ENCODE data around the gene PTP4A2.

The PTP4A2 gene

GRCh38 chr1:31885851-31886250 is 52.3 kb downstream of the PTP4A2 start:
- DNase-seq (ENCODE audit: low read depth) = no peak

GRCh38 chr1:31883357-31883942 is 54.7 kb downstream of the PTP4A2 start:
- DNase-seq (ENCODE audit: low read depth) = no peak

- no peak for DNase-seq (ENCODE audit: low read depth)
These were observed 56.5 kb downstream of the PTP4A2 start for GRCh38 chr1:31881688-31882000.

GRCh38 chr1:31880957-31881687 is 57.0 kb downstream of the PTP4A2 start:
- DNase-seq (ENCODE audit: low read depth) = no peak

GRCh38 chr1:31879981-31880608 is 58.1 kb downstream of the PTP4A2 start:
- no peak for DNase-seq (ENCODE audit: low read depth)

- DNase-seq (ENCODE audit: low read depth) = no peak
These were observed 60.1 kb downstream of the PTP4A2 start for GRCh38 chr1:31878058-31878457.

- DNase-seq (ENCODE audit: low read depth) = no peak
These were observed 60.6 kb downstream of the PTP4A2 start for GRCh38 chr1:31877544-31877943.

- DNase-seq (ENCODE audit: low read depth) = no peak
These were observed 62.4 kb downstream of the PTP4A2 start for GRCh38 chr1:31875636-31876236.

GRCh38 chr1:31874942-31875341 is 63.2 kb downstream of the PTP4A2 start:
- no peak for DNase-seq (ENCODE audit: low read depth)

GRCh38 chr1:31872658-31873636 is 65.2 kb downstream of the PTP4A2 start:
- DNase-seq (ENCODE audit: low read depth) = no peak

- DNase-seq (ENCODE audit: low read depth) = no peak
These were observed 66.5 kb downstream of the PTP4A2 start for GRCh38 chr1:31871703-31872102.

- DNase-seq (ENCODE audit: low read depth) = no peak
These were observed 68.0 kb downstream of the PTP4A2 start for GRCh38 chr1:31870086-31870736.

- DNase-seq (ENCODE audit: low read depth) = no peak
These were observed 68.7 kb downstream of the PTP4A2 start for GRCh38 chr1:31869449-31869848.

GRCh38 chr1:31868862-31869261 is 69.3 kb downstream of the PTP4A2 start:
- DNase-seq (ENCODE audit: low read depth) = no peak

GRCh38 chr1:31867546-31867945 is 70.6 kb downstream of the PTP4A2 start:
- no peak for DNase-seq (ENCODE audit: low read depth)

GRCh38 chr1:31866450-31867032 is 71.6 kb downstream of the PTP4A2 start:
- no peak for DNase-seq (ENCODE audit: low read depth)

- no peak for DNase-seq (ENCODE audit: low read depth)
These were observed 72.3 kb downstream of the PTP4A2 start for GRCh38 chr1:31865728-31866449.

GRCh38 chr1:31862071-31862470 is 76.1 kb downstream of the PTP4A2 start:
- no peak for DNase-seq (ENCODE audit: low read depth)

GRCh38 chr1:31861346-31861745 is 76.8 kb downstream of the PTP4A2 start:
- no peak for DNase-seq (ENCODE audit: low read depth)

- DNase-seq (ENCODE audit: low read depth) = no peak
These were observed 77.6 kb downstream of the PTP4A2 start for GRCh38 chr1:31860581-31860980.

Data from T-helper 22 cell (primary cell).